HG02798 (cell line): ENCODE data around the gene LMX1A.

Experiments
- ATAC-seq: cut with Tn5 transposase; IDR thresholded peaks from one replicate; pipeline ENCODE4 v1.9.1; 2021; ENCODE audit warnings: mild to moderate bottlenecking; ENCODE audit not compliant: unreplicated experiment, poor library complexity

The LMX1A gene

DNA sequence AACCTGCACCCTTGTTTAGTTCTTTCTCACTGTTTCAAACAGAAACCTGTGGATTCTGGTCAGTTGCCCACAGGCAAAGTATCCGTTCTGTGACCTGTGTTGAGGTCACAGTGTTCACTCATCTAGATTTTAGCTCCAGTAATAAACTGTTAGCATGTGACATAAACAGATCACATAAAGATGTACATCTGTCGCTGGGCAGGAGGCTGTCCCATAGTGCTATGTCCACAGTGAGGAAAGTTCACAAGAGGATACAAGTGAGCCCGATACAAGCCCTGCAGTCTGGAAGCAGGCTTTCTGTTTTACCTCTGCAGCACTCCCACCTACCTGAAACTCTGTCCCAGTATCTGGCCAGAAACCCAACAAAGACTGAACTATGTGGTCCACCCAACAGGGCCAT, 28.4 kb downstream of the LMX1A start:
- no peak for ATAC-seq

DNA sequence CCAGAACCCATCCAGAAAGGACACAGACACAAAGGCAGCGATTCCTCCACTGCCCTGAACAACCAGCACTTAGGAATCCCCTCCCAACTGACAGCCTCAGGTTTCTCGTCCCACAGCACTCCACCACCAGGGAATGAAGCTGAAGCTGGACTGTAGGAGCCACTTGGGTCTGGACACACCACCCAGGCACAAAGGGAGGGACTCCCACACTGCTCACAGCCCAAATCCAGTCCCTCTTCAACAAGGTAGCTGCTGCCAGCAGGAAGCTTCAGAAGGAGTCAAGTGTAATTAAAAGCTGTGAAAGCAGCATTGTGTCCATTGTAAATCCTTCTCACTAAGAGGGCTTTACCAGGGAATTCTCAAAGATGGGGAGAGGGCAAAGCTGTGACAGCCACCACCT, 29.0 kb downstream of the LMX1A start:
- no peak for ATAC-seq

DNA sequence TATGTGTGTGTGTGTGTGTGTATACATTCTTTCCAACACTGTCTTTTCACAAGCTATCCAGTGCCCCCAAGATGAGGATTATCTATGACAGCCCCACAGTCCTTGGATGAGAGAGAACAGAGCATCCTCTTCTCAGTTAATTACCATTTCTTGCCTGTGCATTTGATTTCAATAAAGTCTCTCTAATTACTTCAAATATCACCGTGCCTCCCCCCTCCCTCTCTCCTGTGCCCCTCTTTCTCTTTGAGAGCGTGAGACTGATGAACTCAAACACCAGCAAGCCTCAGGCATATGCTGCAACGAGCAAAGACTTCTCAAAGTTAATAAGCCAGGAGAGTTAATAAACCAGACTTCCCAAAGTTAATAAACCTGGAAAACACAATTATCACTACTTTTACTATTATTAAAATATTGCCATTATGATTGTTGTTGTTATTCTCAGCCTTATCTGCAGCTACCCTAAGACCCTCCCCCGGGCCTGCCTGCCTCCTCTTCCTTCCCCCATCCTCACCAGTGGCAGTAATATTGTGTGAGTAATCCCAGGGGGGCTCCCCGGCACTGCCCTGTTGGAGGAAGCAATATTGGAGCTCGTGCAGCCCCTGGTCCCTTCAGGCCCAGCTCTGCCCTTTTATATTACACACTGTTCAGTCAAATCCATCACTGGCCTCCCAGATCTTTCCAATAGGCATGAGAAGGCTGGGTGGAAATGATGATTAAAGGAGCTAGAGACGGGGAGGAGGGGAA, 30.9 kb downstream of the LMX1A start:
- no peak for ATAC-seq

DNA sequence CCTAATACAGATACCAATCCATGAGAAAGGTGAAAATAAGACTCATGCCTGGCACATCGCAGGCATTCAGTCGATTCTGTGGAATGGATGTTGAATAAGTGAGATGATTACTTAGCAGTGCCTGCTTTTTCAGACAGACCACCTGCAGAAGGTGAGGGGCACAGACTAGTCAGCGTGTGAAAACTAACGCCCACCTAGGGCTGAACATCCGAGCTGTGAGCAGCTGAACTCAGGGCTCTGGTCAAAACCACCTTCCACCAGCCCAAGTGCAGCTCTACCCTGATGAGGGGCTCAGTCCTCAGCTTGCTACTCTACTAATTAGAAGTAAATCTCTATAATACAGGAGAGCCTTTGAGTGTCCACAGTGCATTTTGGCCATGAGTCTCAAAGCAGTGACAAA, 32.5 kb downstream of the LMX1A start:
- ATAC-seq = no peak

DNA sequence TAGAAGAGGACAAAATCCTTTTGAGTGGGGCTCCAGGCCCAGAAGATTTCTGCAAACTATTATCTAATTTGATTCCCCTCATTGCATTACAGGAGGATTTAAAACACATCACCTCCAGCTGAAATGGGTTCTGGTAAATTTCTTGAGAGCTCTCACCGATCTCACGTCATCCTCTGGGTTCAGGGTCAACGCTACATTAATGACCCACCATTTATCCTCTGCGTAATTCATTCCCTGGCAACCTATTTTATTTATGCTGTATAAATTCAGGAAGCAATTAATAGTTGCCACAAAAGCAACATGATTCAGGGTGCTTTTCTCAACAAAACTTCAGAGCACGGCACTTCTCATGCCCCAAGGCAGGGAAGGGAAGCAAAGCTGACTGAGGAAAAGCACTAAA, 38.9 kb downstream of the LMX1A start:
- ATAC-seq = no peak

DNA sequence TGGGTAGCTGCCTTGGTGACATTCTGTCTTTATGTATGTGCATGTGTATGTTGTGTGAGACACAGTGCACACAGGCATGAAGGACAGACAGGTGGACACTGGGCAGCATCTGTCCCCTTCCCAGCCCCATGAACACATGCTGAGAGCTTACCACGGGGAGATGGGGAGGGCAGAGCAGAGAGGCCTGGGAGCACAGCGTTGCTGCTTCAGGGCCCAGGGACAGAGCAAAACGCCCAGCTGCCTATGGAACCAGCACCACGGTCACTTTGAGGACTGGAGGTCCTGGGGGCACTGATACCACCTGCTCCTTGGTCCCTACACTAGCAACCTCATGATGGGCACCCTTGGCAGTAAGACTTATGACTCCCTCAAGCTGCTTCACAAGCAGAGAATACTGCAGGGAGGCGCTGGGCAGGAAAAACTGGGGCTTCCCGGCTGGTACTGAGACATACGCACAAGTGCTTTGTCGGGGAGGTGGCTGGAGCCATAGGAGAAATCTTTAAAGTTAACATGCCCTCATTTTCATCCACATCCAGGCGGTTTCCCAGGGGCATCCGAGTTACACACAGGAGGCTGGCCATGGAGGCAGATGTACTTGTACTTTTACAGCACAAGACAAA, 40.3 kb downstream of the LMX1A start:
- ATAC-seq = no peak

DNA sequence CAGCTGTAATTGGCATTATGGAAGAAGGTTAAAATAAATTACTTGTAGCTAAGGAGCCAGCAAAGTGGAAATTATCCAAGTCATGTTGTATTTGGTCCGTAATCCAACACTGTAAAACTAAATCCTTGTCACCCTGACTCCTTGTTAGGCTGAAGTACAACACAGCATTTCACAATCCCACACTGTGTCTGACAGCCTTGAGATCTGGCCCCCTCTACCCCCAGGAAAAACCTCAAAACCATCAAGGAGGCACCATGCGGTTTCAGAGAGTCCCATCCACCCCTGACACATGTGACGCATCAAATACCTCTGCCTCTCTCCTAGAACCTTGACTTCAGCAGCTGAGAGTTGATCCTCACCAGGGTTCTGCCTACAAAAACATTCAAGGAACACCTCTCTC, 41.0 kb downstream of the LMX1A start:
- ATAC-seq = no peak

DNA sequence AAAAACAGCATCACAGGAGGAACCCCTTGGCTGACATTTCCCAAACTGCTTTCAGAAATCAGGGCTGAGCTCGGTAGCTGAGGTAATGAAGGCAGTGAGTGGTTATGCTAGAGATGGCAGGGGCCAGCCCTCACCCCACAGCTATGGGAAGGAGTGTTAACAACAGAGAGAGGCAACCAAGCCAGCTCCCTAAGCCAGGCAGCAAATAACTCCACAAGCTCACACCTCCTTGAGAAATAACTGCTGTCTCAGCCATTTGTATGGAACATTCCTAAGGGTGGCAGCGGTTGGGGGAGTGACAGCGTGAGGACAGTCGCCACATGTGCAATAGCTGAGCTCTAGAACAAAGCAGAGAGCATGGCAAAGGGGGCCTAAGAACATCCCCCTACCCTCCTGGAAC, 42.6 kb downstream of the LMX1A start:
- no peak for ATAC-seq

DNA sequence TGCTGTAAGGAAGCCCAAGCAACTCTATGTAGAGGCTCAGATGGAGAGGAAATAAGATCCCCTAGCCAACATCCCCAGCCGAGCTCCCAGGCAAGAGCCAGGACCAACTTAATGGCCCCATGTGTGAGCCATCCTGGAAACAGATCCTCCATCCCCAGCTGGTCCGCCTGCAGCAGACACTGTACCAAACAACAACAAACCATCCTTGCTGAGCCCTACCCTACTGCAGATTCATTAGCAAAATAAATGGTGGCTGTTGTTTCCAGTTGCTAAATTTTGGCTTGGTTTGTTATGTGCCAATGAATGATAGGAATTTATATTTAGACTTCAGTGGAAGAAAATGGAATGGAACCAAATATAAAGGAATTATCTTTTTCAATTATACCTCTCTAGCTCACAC, 43.9 kb downstream of the LMX1A start:
- ATAC-seq = no peak

DNA sequence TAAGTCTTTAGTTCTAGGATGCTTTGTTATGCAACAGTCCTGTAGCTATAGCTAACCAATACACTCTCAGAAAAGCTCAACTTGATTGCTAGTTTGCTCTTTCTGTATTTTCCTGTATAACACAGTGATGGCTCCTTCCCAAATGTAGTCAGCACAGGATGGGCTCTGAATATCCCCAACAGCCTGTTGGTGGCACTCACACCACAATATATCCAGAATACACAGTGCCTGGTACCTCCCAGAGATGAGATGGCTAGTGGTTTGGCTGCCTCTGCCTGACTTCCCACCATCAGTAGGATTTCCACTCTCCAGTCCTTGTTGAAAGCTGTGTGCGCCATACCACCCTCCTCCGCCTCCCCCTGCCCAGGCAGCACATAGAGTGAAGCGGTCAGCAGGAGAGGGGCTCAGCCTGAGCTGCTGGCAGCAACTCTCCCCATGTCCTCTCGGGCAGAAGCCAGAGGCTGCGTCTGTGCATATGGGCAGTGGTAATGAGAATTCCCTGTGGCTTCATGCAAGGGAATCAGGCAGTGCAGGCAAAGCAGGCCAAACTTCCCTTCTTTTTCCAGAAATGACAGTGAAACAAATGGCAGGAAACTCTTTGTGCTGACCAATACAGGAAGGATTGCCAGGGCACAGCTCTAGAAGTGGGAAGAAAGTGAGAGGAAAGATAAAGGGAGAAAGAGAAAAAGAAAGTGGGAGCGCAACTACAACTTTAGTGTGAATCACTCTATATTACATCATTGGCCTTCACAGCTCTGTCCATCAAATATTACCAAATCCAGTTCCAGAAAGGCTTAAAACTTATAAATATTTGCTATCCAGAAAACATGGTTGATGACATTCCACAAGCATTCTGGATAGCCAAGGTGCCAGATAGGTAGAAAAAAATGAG, 49.7 kb downstream of the LMX1A start:
- ATAC-seq = no peak

DNA sequence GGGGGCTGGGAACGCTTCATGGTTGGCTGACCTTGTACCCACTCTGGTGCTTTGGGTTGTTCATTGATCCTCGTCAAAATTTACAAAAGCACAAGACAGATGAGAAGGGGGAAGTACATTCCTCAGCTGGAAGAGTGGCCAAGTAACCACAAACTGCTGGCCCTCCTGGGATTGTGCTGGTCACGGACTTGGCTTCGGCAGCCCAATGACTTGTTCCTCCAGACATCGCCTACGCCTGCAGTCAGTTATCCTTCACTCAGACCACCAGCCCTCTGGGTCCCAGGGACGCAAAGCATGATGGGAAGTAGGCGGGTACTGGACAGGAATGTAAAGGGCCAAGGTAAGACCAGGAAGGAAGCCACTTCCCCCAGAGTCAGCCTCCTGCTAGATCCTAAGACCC, 53.1 kb downstream of the LMX1A start:
- no peak for ATAC-seq

DNA sequence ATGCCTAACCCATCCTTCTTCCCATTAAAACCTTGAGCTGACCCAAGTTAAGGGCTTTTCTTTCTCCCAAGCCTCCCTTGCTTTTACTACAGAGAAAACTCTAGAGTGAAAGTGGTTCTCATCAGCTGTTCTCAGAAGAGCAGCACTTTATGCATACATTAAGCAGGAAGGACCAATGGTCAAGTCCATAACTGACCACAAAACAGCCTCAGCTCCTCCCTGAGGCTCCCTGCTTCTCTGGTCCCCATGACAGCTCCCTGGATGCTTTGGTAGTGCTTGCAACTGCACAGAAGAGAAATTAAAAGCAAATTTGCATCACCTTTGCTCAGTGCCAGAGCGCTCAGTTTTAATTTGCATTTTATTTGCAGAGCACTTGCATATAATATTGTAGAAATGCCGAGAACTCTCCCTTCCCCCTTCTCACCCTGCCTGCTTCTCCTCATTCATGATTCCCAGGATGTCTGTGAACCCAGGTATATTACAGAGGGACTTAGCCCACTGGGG, 56.1 kb downstream of the LMX1A start:
- no peak for ATAC-seq

DNA sequence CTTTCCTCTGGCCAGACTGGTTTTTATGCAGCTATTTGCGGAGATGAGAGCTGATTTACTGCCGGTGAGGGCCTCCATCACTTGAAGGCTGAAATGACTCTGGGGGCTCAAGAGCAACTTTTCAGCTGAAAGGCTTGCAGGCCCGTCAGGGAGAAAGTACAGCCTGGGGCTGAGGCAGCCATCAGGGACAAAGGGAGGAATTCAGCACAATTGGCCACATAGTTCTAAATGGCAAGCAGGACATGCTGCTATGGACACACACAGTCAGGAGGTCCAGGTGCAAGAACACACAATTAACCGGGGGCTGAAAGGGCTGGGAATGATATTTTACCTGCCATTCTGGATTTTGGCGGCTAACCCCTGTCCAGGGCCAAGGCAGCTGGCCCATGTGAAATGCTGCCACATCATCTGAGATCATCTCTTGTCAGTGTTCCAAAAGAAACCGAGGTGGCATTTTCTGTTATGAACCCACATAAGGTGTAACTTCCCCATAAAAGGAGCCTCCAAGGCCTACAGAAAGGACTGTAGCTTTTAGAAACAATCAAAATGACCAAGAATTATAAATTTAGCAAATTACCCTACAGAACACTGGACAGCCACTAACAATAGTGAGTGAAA, 58.2 kb downstream of the LMX1A start:
- ATAC-seq = no peak

DNA sequence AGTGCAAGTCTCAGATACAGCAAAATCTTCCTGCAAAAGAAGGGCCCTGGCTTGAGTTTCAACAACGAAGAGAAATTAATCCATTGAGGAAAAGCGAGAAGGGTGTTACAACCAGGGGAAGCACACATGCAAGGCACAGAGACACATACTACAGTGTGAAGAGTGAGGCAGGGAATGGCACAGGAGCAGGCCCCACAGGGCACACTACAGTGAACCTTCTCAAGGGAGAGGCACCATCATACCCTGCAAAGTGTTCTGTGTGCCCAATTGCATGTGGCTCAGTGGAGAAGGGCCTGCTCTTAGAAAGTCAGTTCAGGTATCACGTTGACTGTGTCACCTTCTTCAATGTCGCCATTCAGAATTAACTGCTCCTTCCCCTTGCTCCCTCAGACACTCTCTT, 60.3 kb downstream of the LMX1A start:
- ATAC-seq = no peak

DNA sequence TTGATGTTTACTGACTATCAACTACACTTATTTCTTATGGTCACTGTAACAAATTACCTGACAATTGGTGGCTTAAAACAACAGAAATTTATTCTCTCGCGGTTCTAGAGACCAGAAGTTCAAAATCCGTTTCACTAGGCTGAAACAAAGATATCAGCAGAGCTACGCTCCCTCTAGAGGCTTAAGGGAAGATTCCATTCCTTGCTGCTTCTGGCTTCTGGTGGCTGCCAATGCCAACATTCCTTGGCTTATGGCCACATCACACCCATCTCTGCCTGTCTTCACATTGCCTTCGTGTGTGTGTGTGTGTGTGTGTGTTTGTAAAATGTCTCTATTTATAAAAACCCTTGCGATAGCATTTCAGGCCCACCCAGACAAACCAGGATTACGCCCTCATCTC, 66.4 kb downstream of the LMX1A start:
- no peak for ATAC-seq

DNA sequence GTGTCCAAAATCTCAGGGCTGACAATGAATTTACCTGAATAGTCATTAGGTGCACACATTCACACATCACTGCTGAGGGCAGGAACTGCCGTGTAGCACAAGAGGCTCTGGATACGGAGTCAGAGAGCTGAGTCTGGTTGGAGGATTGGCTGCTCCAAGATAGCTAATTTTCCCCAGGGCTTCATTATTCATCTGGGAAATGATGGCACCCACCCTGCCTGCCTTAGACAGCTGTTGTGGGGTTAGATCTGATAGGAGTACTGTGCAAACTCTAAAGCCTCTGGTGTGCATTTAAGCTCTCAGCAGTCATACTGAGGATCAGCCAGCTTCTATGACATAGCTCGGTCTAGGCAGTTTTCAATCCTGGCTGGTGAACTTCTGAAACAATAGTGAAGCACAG, 67.0 kb downstream of the LMX1A start:
- no peak for ATAC-seq

DNA sequence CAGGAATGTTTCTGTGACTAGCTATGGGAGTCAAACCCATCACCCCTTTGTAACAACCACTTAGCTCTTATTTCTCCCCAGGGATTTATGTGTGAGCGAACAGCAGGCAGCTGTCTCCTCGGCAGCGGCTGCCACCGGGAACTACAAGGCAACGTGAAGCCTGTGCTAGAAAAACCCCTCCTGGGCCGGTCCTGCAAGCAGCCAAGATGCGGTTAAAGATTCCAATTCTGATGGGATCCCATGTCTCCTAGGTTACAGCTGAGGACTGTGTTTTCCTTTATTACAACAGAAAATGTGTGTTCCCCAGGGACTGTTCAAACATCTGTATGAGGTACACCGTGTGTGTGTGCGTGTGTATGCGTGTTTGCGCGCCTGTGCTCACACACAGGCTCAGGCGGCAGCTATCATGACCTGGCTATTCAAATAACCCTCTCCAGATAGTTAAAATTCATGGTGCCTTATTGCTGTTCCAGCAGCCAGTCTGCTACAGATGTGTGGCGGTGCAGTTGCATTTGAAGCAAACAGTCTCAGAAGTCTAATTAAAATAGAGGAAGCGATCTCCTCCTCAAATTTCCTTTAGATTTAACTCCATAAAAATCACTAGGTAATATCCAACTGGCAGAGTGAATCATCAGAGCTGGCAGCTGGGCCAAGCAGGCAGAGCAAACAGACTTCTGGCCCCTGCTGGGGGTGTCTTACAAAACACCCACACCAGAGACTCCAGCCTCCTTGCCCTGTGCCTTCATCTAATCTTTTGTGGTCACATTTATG, 68.0 kb downstream of the LMX1A start:
- no peak for ATAC-seq

DNA sequence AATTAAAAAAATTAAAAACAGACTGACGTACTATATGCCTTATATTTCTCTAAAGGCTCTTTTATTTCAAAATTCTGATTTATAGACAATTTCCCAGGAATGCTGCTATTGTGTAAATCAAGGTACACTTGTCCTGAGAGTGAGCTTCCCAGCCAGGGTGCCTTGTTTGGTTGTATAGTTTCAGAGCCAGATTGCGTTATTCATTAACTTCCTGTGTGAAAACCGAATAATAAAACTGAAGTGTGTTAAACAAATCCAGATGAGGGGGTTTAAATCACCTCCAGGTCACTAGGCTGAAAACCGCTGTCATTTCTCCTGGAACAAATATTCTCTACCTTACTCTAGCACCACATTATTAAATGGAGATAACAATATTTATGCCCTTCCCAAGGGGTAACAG, 68.7 kb downstream of the LMX1A start:
- no peak for ATAC-seq

DNA sequence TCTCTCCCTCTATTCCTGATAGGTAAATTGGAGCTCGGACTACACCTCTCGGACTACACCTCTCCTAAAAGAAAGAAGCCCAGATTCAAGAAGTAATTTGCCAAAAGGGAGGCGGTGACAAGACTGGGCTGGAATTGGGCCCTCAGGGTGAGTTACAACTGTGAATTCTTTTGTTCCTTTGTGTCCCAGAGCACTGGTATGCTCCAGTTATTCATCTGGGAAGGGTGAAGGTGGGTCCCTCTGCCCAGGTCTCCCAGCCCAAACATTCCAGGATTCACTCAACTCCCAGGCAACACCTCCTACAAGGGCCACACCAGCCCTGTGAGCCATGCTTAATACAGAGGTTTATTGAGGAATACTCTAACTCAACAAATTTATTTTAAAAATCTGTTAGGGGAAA, 69.2 kb downstream of the LMX1A start:
- ATAC-seq = no peak

DNA sequence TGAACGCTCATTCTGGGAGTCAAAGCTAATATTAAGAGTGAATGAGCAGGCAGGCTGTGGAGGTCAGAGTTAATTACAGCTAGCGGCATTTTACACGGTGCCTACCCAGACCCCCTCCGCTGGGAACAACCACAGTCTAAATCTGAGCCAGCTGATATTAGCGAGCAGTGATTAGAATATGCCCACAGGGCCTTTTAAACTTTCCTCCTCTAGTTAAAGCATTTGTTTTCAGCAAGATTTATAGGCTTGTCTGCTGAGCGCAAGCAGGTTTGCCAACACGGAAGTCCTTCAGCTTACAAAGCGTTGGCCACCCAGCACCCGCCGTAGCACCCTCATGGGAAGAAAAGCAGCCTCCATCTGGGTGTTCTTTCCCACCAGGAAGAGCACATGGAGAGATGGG, 72.1 kb downstream of the LMX1A start:
- ATAC-seq = no peak
